ENCODE results near the gene SELENOS. TPM values are rescaled to one million over a fixed set of nuclear protein-coding genes. Genes with fewer than 3 reads are reported as not detected.

The SELENOS gene
- total and polyA plus RNA-seq, 9 of the 15 experiments (the other 6 are each of a cell fraction or from before 2014, with no cell fraction given), result 24.9 to 57.4 (median 47.9) TPM

DNA sequence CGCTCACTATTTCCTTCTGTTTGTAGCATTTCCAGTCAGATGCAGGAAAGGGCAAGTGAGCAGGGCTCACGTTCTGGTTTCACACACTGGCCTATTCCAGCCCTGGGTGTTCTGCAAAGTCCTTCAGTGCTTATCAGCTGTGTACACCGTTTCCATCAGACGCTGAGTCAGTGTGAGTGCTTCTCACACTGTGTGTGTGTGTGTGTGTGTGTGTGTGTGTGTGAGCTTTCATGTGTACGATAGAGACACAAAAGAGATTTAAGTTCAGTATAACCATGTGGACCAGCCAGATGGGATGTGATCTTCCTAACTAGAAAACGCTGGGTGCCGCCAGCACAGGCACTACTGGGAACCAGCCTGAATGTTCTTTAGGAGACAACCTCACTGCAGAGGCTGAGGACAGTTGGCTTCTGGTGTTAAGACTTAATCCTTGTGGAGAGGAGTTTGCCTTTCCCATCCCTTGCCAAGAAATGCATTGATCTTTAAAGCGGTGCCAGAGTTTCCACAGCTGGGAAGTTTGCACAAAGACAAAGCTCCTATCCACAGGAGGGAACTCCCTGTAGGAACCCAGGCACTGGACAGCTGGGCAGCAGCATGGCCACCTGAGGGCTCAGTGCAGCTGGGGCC is 21.6 kb downstream of the SELENOS start (continued):
- TF ChIP-seq, protein P1, sequence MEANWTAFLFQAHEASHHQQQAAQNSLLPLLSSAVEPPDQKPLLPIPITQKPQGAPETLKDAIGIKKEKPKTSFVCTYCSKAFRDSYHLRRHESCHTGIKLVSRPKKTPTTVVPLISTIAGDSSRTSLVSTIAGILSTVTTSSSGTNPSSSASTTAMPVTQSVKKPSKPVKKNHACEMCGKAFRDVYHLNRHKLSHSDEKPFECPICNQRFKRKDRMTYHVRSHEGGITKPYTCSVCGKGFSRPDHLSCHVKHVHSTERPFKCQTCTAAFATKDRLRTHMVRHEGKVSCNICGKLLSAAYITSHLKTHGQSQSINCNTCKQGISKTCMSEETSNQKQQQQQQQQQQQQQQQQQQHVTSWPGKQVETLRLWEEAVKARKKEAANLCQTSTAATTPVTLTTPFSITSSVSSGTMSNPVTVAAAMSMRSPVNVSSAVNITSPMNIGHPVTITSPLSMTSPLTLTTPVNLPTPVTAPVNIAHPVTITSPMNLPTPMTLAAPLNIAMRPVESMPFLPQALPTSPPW (CRISPR knock-in tag; IDR thresholded peaks at IDR 0.05), result peak; percentile 43; the same call in 1 of the 2 replicates
- TF ChIP-seq KLF16 (IDR thresholded peaks at IDR 0.05) (peak; percentile 74), FUS (optimal IDR thresholded peaks at IDR 0.05; ENCODE audit: low read depth, low read length) (no peak), ZKSCAN3 (CRISPR knock-in tag; IDR thresholded peaks at IDR 0.05) (no peak), NFXL1 (CRISPR knock-in tag; IDR thresholded peaks at IDR 0.05) (no peak), BHLHE40 (IDR thresholded peaks at IDR 0.05; ENCODE audit: low read length) (peak; percentile 95), ZNF140 (CRISPR knock-in tag; IDR thresholded peaks at IDR 0.05) (no peak)
- TF ChIP-seq, protein P2, sequence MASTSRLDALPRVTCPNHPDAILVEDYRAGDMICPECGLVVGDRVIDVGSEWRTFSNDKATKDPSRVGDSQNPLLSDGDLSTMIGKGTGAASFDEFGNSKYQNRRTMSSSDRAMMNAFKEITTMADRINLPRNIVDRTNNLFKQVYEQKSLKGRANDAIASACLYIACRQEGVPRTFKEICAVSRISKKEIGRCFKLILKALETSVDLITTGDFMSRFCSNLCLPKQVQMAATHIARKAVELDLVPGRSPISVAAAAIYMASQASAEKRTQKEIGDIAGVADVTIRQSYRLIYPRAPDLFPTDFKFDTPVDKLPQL (IDR thresholded peaks at IDR 0.05; ENCODE audit: extremely low read depth, insufficient read length), result no peak
- TF ChIP-seq, protein P3, sequence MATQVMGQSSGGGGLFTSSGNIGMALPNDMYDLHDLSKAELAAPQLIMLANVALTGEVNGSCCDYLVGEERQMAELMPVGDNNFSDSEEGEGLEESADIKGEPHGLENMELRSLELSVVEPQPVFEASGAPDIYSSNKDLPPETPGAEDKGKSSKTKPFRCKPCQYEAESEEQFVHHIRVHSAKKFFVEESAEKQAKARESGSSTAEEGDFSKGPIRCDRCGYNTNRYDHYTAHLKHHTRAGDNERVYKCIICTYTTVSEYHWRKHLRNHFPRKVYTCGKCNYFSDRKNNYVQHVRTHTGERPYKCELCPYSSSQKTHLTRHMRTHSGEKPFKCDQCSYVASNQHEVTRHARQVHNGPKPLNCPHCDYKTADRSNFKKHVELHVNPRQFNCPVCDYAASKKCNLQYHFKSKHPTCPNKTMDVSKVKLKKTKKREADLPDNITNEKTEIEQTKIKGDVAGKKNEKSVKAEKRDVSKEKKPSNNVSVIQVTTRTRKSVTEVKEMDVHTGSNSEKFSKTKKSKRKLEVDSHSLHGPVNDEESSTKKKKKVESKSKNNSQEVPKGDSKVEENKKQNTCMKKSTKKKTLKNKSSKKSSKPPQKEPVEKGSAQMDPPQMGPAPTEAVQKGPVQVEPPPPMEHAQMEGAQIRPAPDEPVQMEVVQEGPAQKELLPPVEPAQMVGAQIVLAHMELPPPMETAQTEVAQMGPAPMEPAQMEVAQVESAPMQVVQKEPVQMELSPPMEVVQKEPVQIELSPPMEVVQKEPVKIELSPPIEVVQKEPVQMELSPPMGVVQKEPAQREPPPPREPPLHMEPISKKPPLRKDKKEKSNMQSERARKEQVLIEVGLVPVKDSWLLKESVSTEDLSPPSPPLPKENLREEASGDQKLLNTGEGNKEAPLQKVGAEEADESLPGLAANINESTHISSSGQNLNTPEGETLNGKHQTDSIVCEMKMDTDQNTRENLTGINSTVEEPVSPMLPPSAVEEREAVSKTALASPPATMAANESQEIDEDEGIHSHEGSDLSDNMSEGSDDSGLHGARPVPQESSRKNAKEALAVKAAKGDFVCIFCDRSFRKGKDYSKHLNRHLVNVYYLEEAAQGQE (IDR thresholded peaks at IDR 0.05; ENCODE audit: borderline replicate concordance), result peak; percentile 88
- TF ChIP-seq, protein P3 (CRISPR knock-in tag; IDR thresholded peaks at IDR 0.05; ENCODE audit: low read depth), result no peak

Data from K562 (cell line).